ENCODE measurements around the gene DCBLD1.
A peak's percentile ranks its signal among the peaks of the same experiment; 100 is the strongest.

The DCBLD1 gene

DNA sequence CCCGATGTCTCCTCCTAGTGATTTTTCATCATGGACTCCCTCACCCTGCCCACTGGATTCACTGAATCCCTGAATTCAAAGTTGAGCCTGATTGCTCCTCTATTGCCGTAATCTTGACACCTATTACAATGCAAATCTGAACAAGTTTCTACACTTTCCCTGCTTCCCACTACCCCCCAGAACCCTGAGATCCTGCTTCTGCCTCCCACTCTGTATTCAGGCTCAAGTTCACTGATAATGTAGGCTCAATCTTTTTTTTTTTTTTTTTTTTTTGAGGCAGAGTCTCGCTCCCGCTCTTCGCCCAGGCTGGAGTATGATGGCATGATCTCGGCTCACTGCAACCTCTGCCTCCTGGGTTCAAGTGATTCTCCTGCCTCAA lies 3.6 kb upstream of the DCBLD1 start:
- no peak for TF ChIP-seq EZH2 (IDR thresholded peaks at IDR 0.05; ENCODE audit: borderline replicate concordance, low read length)
- TF ChIP-seq, protein P1, sequence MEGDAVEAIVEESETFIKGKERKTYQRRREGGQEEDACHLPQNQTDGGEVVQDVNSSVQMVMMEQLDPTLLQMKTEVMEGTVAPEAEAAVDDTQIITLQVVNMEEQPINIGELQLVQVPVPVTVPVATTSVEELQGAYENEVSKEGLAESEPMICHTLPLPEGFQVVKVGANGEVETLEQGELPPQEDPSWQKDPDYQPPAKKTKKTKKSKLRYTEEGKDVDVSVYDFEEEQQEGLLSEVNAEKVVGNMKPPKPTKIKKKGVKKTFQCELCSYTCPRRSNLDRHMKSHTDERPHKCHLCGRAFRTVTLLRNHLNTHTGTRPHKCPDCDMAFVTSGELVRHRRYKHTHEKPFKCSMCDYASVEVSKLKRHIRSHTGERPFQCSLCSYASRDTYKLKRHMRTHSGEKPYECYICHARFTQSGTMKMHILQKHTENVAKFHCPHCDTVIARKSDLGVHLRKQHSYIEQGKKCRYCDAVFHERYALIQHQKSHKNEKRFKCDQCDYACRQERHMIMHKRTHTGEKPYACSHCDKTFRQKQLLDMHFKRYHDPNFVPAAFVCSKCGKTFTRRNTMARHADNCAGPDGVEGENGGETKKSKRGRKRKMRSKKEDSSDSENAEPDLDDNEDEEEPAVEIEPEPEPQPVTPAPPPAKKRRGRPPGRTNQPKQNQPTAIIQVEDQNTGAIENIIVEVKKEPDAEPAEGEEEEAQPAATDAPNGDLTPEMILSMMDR (IDR thresholded peaks at IDR 0.05; ENCODE audit: low read length): no peak
- Histone ChIP-seq H3K4me2 (ENCODE audit: low read length) (no peak overlapping the region), H3K36me3 (ENCODE audit: insufficient read depth, low read length) (no peaks in the 10 kb centered on the region), H3K79me2 (ENCODE audit: insufficient read depth, low read length) (no peaks in the 10 kb centered on the region), H3K9me2 (ENCODE audit: low read depth, low read length) (no peaks in the 10 kb centered on the region), H3K9ac (ENCODE audit: low read length) (no peak overlapping the region), H3K27me3 (ENCODE audit: insufficient read depth, low read length) (no peaks in the 10 kb centered on the region), H2AFZ (ENCODE audit: low read length) (no peak overlapping the region), H4K20me1 (ENCODE audit: insufficient read depth, low read length) (no peaks in the 10 kb centered on the region), H3F3A (ENCODE audit: insufficient read depth, low read length) (no peaks in the 10 kb centered on the region), H3K9me3 (ENCODE audit: low read length) (no peaks in the 10 kb centered on the region), H3K27ac (ENCODE audit: low read depth, low read length, poor library complexity, severe bottlenecking) (no peak overlapping the region), H3K4me1 (ENCODE audit: insufficient read depth, low read length, severe bottlenecking) (peaks cover 7% of the 10 kb centered on the region), H3K4me3 (ENCODE audit: low read depth, low read length, poor library complexity, severe bottlenecking) (no peak overlapping the region)

DNA sequence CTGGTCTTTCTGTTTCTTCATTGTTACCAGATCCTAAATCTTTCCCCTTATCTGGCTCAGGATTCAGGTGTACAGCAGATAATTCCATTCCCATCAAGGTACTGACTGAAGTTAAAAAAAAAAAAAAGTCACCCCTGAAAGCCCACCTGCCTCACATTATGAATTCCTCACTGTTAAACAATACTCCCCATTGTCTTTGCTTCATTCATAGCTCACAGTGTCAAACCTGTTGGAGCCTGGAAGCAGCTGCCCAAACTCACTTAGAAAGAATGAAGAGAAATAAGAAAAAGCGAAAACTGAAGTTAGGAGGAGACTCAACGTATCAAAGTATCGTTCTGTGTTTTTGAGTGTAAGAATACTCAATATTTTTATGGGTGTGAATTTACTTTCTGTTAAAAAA lies 1.8 kb upstream of the DCBLD1 start:
- H3K27me3 ChIP-seq (ENCODE audit: insufficient read depth, low read length): no peaks in the 10 kb centered on the region
- no peaks in the 10 kb centered on the region for H3F3A ChIP-seq (ENCODE audit: insufficient read depth, low read length)
- H4K20me1 ChIP-seq (ENCODE audit: insufficient read depth, low read length): no peaks in the 10 kb centered on the region
- H3K4me2 ChIP-seq (ENCODE audit: low read length): no peak overlapping the region
- no peaks in the 10 kb centered on the region for H3K79me2 ChIP-seq (ENCODE audit: insufficient read depth, low read length)
- TF ChIP-seq EZH2 (IDR thresholded peaks at IDR 0.05; ENCODE audit: borderline replicate concordance, low read length): no peak
- TF ChIP-seq, protein P1 (IDR thresholded peaks at IDR 0.05; ENCODE audit: low read length): no peak
- no peak overlapping the region for H3K4me3 ChIP-seq (ENCODE audit: low read depth, low read length, poor library complexity, severe bottlenecking)
- no peaks in the 10 kb centered on the region for H3K9me2 ChIP-seq (ENCODE audit: low read depth, low read length)
- H3K9ac ChIP-seq (ENCODE audit: low read length): no peak overlapping the region
- no peaks in the 10 kb centered on the region for H3K36me3 ChIP-seq (ENCODE audit: insufficient read depth, low read length)
- H3K27ac ChIP-seq (ENCODE audit: low read depth, low read length, poor library complexity, severe bottlenecking): no peak overlapping the region
- no peaks in the 10 kb centered on the region for H3K9me3 ChIP-seq (ENCODE audit: low read length)
- peaks cover 25% of the 10 kb centered on the region for H3K4me1 ChIP-seq (ENCODE audit: insufficient read depth, low read length, severe bottlenecking)
- H2AFZ ChIP-seq (ENCODE audit: low read length): no peak overlapping the region

DNA sequence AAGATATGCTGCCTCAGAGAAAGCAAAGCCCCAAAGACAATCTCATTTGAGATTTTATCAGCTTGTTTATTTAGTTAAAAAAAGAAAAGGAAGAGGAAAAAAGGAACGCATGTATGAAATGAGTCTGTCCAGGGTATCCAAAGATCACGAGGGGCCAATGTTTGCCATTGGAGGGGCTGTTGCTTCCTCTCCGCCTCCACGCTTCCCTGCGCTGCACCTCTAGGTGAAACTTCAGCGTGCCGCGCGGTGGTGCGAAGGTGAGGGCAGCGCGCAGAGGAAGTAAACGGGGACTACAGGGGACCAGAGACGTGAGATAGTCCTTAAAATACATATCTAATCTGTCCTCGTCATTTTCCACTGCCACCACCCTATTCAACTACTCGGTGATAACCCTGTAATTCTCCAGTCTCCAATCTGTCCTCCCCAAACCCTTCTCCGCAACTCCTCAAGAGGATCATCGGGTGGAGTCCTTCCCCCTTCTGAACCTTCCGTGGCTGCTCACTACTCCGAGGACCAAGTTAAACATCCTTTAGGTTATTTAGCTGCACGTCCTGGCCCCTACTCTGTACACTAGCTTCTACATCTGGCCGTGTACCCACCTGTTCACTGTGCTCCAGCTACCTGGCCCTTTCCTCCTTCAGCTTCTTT lies 1.1 kb upstream of the DCBLD1 start:
- Histone ChIP-seq H3K9me2 (ENCODE audit: low read depth, low read length) (no peaks in the 10 kb centered on the region), H2AFZ (ENCODE audit: low read length) (no peak overlapping the region; the same call in 1 of the 2 replicates), H3K9ac (ENCODE audit: low read length) (no peak overlapping the region; the same call in 1 of the 2 replicates), H3K4me3 (ENCODE audit: low read depth, low read length, poor library complexity, severe bottlenecking) (no peak overlapping the region), H4K20me1 (ENCODE audit: insufficient read depth, low read length) (no peaks in the 10 kb centered on the region), H3K4me2 (ENCODE audit: low read length) (peak overlapping the region; percentile 74; the same call in 1 of the 2 replicates), H3K79me2 (ENCODE audit: insufficient read depth, low read length) (no peaks in the 10 kb centered on the region), H3K4me1 (ENCODE audit: insufficient read depth, low read length, severe bottlenecking) (peaks cover 27% of the 10 kb centered on the region), H3K9me3 (ENCODE audit: low read length) (no peaks in the 10 kb centered on the region), H3K36me3 (ENCODE audit: insufficient read depth, low read length) (0 out of 2 replicates have a peak, but pooled peaks cover under 1% of the 10 kb centered on the region), H3F3A (ENCODE audit: insufficient read depth, low read length) (no peaks in the 10 kb centered on the region), H3K27me3 (ENCODE audit: insufficient read depth, low read length) (no peaks in the 10 kb centered on the region), H3K27ac (ENCODE audit: low read depth, low read length, poor library complexity, severe bottlenecking) (no peak overlapping the region)
- no peak for TF ChIP-seq EZH2 (IDR thresholded peaks at IDR 0.05; ENCODE audit: borderline replicate concordance, low read length)
- TF ChIP-seq, protein P1 (IDR thresholded peaks at IDR 0.05; ENCODE audit: low read length): no peak

Data from OCI-LY1 (cell line).